Osteocyte (in vitro differentiated cells): ENCODE results near the gene CRTC1. TPM values are rescaled to one million over a fixed set of nuclear protein-coding genes. Genes with fewer than 3 reads are reported as not detected.
A peak's percentile ranks its signal among the peaks of the same experiment; 100 is the strongest.

Experiments
- DNase-seq: peaks from one replicate; pipeline ENCODE4 v3.0.0; 2021; ENCODE audit warnings: mixed read lengths; ENCODE audit not compliant: unreplicated experiment; ENCODE audit errors: extremely low spot score
- H3K27ac Mint-ChIP-seq: one replicate; pipeline ENCODE4 v1.8.0; 2021; ENCODE audit warnings: mild to moderate bottlenecking, mixed read lengths; ENCODE audit not compliant: unreplicated experiment
- H3K27me3 Mint-ChIP-seq: one replicate; pipeline ENCODE4 v1.8.0; 2021; ENCODE audit warnings: mixed read lengths; ENCODE audit not compliant: unreplicated experiment
- H3K36me3 Mint-ChIP-seq: one replicate; pipeline ENCODE4 v1.8.0; 2021; ENCODE audit warnings: mixed read lengths; ENCODE audit not compliant: unreplicated experiment
- H3K4me1 Mint-ChIP-seq: one replicate; pipeline ENCODE4 v1.8.0; 2021; ENCODE audit warnings: mixed read lengths; ENCODE audit not compliant: unreplicated experiment
- H3K4me3 Mint-ChIP-seq: one replicate; pipeline ENCODE4 v1.8.0; 2021; ENCODE audit warnings: mild to moderate bottlenecking, moderate library complexity, mixed read lengths; ENCODE audit not compliant: unreplicated experiment
- H3K9me3 Mint-ChIP-seq: one replicate; pipeline ENCODE4 v1.8.0; 2021; ENCODE audit warnings: mixed read lengths; ENCODE audit not compliant: unreplicated experiment
- CTCF ChIP-seq: fragments of 200-600 bp; sonication (generic); IDR thresholded peaks from 2 replicates; pipeline ENCODE4 v1.5.0; 2021; ENCODE audit warnings: antibody characterized with exemption, mild to moderate bottlenecking, moderate library complexity
- total RNA-seq: library from RNA; stranded (reverse); gene quantifications from 2 replicates; pipeline ENCODE4 v1.2.1, GENCODE V29; 2021

CRTC1 gene
- total RNA-seq, 1 donor from 2014 or later = 25.7 TPM

- H3K27me3 Mint-ChIP-seq = no peaks in the 10 kb centered on the region
- DNase-seq = peak; percentile 91
- H3K4me3 Mint-ChIP-seq = peak overlapping the region; percentile 64
- no peaks in the 10 kb centered on the region for H3K36me3 Mint-ChIP-seq
- no peaks in the 10 kb centered on the region for H3K9me3 Mint-ChIP-seq
- H3K4me1 Mint-ChIP-seq = peaks cover 52% of the 10 kb centered on the region
- TF ChIP-seq CTCF = no peak
- peak overlapping the region; percentile 98 for H3K27ac Mint-ChIP-seq
These were observed 34.0 kb upstream of the CRTC1 start for GRCh38 chr19:18649371-18650020.

- no peaks in the 10 kb centered on the region for H3K27me3 Mint-ChIP-seq
- DNase-seq = no peak
- H3K4me1 Mint-ChIP-seq = peaks cover 54% of the 10 kb centered on the region
- peak overlapping the region; percentile 98 for H3K27ac Mint-ChIP-seq
- no peak for TF ChIP-seq CTCF
- no peaks in the 10 kb centered on the region for H3K36me3 Mint-ChIP-seq
- peak overlapping the region; percentile 64 for H3K4me3 Mint-ChIP-seq
- no peaks in the 10 kb centered on the region for H3K9me3 Mint-ChIP-seq
These were observed 33.5 kb upstream of the CRTC1 start for GRCh38 chr19:18650021-18650390.

- H3K36me3 Mint-ChIP-seq = no peaks in the 10 kb centered on the region
- H3K4me3 Mint-ChIP-seq = peak overlapping the region; percentile 64
- no peaks in the 10 kb centered on the region for H3K27me3 Mint-ChIP-seq
These were observed 32.9 kb upstream of the CRTC1 start for GRCh38 chr19:18650468-18651041.

GRCh38 chr19:18651300-18651699, 32.2 kb upstream of the CRTC1 start:
- H3K36me3 Mint-ChIP-seq = no peaks in the 10 kb centered on the region

More at GRCh38 chr19:18650468-18651041, 32.9 kb upstream of the CRTC1 start:
- TF ChIP-seq CTCF = no peak
- Mint-ChIP-seq H3K4me1 (peaks cover 54% of the 10 kb centered on the region), H3K27ac (peak overlapping the region; percentile 98), H3K9me3 (no peaks in the 10 kb centered on the region)
- DNase-seq = peak; percentile 87

More at GRCh38 chr19:18651300-18651699, 32.2 kb upstream of the CRTC1 start:
- TF ChIP-seq CTCF = no peak
- Mint-ChIP-seq H3K27ac (peak overlapping the region; percentile 98), H3K27me3 (no peaks in the 10 kb centered on the region), H3K9me3 (no peaks in the 10 kb centered on the region), H3K4me3 (no peak overlapping the region), H3K4me1 (peaks cover 54% of the 10 kb centered on the region)
- no peak for DNase-seq
